SK-N-MC (cell line): ENCODE measurements around the gene EDDM13.

Experiments used
- EZH2 ChIP-seq: fragments of 200-600 bp; sonication (generic); IDR thresholded peaks from one replicate; pipeline ENCODE4 v1.6.1; 2017; ENCODE audit warnings: antibody characterized with exemption
- FOXP2 ChIP-seq: optimal IDR thresholded peaks from 2 replicates; pipeline ENCODE3; 2011; ENCODE audit warnings: mild to moderate bottlenecking, moderate library complexity; ENCODE audit not compliant: insufficient read depth; ENCODE audit errors: extremely low read length, control extremely low read depth
- POLR2AphosphoS5 ChIP-seq: IDR thresholded peaks from 2 replicates; pipeline ENCODE4 v1.6.1; 2012; ENCODE audit warnings: mild to moderate bottlenecking, low read depth, low read length, borderline replicate concordance

DNA sequence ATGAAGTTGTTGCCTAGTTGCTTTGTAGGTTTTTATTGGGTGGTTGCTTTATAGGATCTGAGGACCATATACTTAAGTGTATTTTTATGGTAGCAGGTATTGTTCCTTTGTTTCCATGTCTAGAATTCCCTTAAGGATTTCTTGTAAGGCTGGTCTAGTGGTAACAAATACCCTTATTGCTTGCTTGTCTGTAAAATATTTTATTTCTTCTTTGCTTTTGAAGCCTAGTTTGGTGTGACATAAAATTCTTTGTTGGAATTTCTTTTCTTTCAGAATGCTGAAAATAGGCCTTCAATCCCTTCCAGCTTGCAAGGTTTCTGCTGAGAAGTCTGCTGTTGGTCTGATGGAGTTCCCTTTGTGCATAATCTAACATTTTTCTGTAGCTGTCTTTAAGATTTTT lies 60.1 kb downstream of the EDDM13 start:
- TF ChIP-seq FOXP2, result no peak
- no peak for TF ChIP-seq EZH2
- TF ChIP-seq POLR2AphosphoS5, result no peak
